NCI-H524 treated with DMSO at 0.1 percent for 48 hours (cell line): ENCODE results near the gene ADARB2.

Experiments
- DNase-seq: peaks from one replicate; lab custom pipeline; 2025; lab: John Stamatoyannopoulos, UW

Gene ADARB2

GRCh38 chr10:1524540-1524939 is 212.8 kb downstream of the ADARB2 start:
- no peak for DNase-seq

- DNase-seq = no peak
Observed at GRCh38 chr10:1523221-1523620, 214.1 kb downstream of the ADARB2 start.

GRCh38 chr10:1522237-1522636 is 215.1 kb downstream of the ADARB2 start:
- DNase-seq = no peak

- DNase-seq = no peak
Observed at GRCh38 chr10:1521741-1522140, 215.6 kb downstream of the ADARB2 start.

GRCh38 chr10:1520909-1521565 is 216.3 kb downstream of the ADARB2 start:
- DNase-seq = no peak

- no peak for DNase-seq
Observed at GRCh38 chr10:1519391-1519790, 217.9 kb downstream of the ADARB2 start.

GRCh38 chr10:1517684-1518083 is 219.6 kb downstream of the ADARB2 start:
- no peak for DNase-seq

- DNase-seq = no peak
Observed at GRCh38 chr10:1516492-1517165, 220.7 kb downstream of the ADARB2 start.

- DNase-seq = no peak
Observed at GRCh38 chr10:1515780-1516491, 221.4 kb downstream of the ADARB2 start.

GRCh38 chr10:1515121-1515779 is 222.1 kb downstream of the ADARB2 start:
- no peak for DNase-seq

GRCh38 chr10:1514681-1515080 is 222.6 kb downstream of the ADARB2 start:
- no peak for DNase-seq

GRCh38 chr10:1513221-1513620 is 224.1 kb downstream of the ADARB2 start:
- DNase-seq = no peak

- DNase-seq = no peak
Observed at GRCh38 chr10:1509011-1509530, 228.3 kb downstream of the ADARB2 start.

GRCh38 chr10:1508096-1508495 is 229.2 kb downstream of the ADARB2 start:
- no peak for DNase-seq

GRCh38 chr10:1507436-1507835 is 229.9 kb downstream of the ADARB2 start:
- DNase-seq = no peak

GRCh38 chr10:1504940-1505339 is 232.4 kb downstream of the ADARB2 start:
- DNase-seq = no peak

GRCh38 chr10:1504286-1504685 is 233.0 kb downstream of the ADARB2 start:
- DNase-seq = no peak

- no peak for DNase-seq
Observed at GRCh38 chr10:1502451-1502850, 234.9 kb downstream of the ADARB2 start.

GRCh38 chr10:1499359-1499957 is 237.9 kb downstream of the ADARB2 start:
- no peak for DNase-seq

- DNase-seq = no peak
Observed at GRCh38 chr10:1498746-1499358, 238.5 kb downstream of the ADARB2 start.

- DNase-seq = no peak
Observed at GRCh38 chr10:1495915-1496517, 241.3 kb downstream of the ADARB2 start.
